Peyer's patch (tissue), 4 donors: ENCODE data around the gene ESR2. TPM values are rescaled to one million over a fixed set of nuclear protein-coding genes. Genes with fewer than 3 reads are reported as not detected.

Source experiments
- DNase-seq, 3 donors: peaks; one replicate each; pipeline ENCODE4 v3.0.0-alpha.2; 2017 to 2019
- H3K27ac ChIP-seq, 4 donors: fragments of 200-600 bp; sonication (generic); one replicate each; pipeline ENCODE4 v1.5.1; 2016 to 2019
- H3K27me3 ChIP-seq, 2 donors: fragments of 200-600 bp; sonication (generic); one replicate each; pipeline ENCODE4 v1.5.1; 2019
- H3K36me3 ChIP-seq, 3 donors: fragments of 200-600 bp; sonication (generic); one replicate each; pipeline ENCODE4 v1.5.1; 2016 to 2019
- H3K4me1 ChIP-seq, 4 donors: fragments of 200-600 bp; sonication (generic); one replicate each; pipeline ENCODE4 v1.5.1; 2016 to 2019
- H3K4me3 ChIP-seq, 4 donors: fragments of 200-600 bp; sonication (generic); 1 replicate in 3 of 4; 2 replicates in 1 of 4; pipeline ENCODE4 v1.5.1; 2016 to 2019; ENCODE audit warnings: mild to moderate bottlenecking in 1 of 4
- H3K9me3 ChIP-seq, 4 donors: fragments of 200-600 bp; sonication (generic); one replicate each; pipeline ENCODE4 v1.5.1; 2016 to 2019; ENCODE audit warnings: mild to moderate bottlenecking in 1 of 4
- CTCF ChIP-seq, 6 experiments: fragments of 450-650 bp in 4 of 6; fragments of 200-600 bp in 2 of 6; sonication (generic) in 1 of 6; IDR thresholded peaks; one replicate each; pipeline ENCODE4 v1.5.1; 2017 to 2019; ENCODE audit warnings: antibody characterized with exemption in 6 of 6, mild to moderate bottlenecking in 3 of 6, moderate library complexity in 1 of 6
- POLR2A ChIP-seq, 2 donors: fragments of 450-650 bp; IDR thresholded peaks; one replicate each; pipeline ENCODE4 v1.5.1; 2017; ENCODE audit warnings: antibody characterized with exemption in 2 of 2, mild to moderate bottlenecking in 2 of 2, moderate library complexity in 2 of 2
- total RNA-seq, 4 donors: library from RNA; depleted of rRNA; stranded (reverse); fragments of >200 nt; gene quantifications; one replicate each; pipeline ENCODE4 v1.1.0, GENCODE V29; 2016

Gene ESR2
- total RNA-seq, 4 donors from 2014 or later, result 0.66 to 6.6 (median 1.1) TPM; not detected in 1

- Histone ChIP-seq H3K27ac (no peak overlapping the region), H3K36me3 (peaks cover 0 to 20% (median 0%) of the 10 kb centered on the region in 3 donors), H3K4me1 (peaks cover 0 to 6% (median 0%) of the 10 kb centered on the region in 4 donors), H3K9me3 (no peaks in the 10 kb centered on the region), H3K4me3 (no peak overlapping the region), H3K27me3 (no peaks in the 10 kb centered on the region)
- TF ChIP-seq POLR2A (IDR thresholded peaks at IDR 0.05) (no peak), CTCF (IDR thresholded peaks at IDR 0.05) (no peak)
- DNase-seq, result no peak
Measured at GRCh38 chr14:64109819-64110554, 184.2 kb downstream of the ESR2 start.

GRCh38 chr14:64107438-64107837 lies 186.7 kb downstream of the ESR2 start:
- Histone ChIP-seq H3K4me3 (no peak overlapping the region), H3K27ac (no peak overlapping the region), H3K36me3 (peaks cover 0 to 35% (median 0%) of the 10 kb centered on the region in 3 donors), H3K9me3 (no peaks in the 10 kb centered on the region), H3K27me3 (no peaks in the 10 kb centered on the region), H3K4me1 (no peaks in the 10 kb centered on the region)
- TF ChIP-seq POLR2A (IDR thresholded peaks at IDR 0.05) (no peak), CTCF (IDR thresholded peaks at IDR 0.05) (no peak)
- no peak for DNase-seq

GRCh38 chr14:64098120-64098519 lies 196.1 kb downstream of the ESR2 start:
- DNase-seq, result no peak
- H3K9me3 ChIP-seq, result no peaks in the 10 kb centered on the region
- TF ChIP-seq CTCF (IDR thresholded peaks at IDR 0.05) (no peak), POLR2A (IDR thresholded peaks at IDR 0.05) (no peak)
- no peaks in the 10 kb centered on the region for H3K27me3 ChIP-seq
- H3K4me1 ChIP-seq, result peaks cover 0 to 5% (median 0%) of the 10 kb centered on the region in 4 donors
- H3K27ac ChIP-seq, result peak overlapping the region in 1 of 4 donors; percentile 30
- no peak overlapping the region for H3K4me3 ChIP-seq
- H3K36me3 ChIP-seq, result peaks cover 0 to 16% (median 0%) of the 10 kb centered on the region in 3 donors

GRCh38 chr14:64095620-64096019 lies 198.6 kb downstream of the ESR2 start:
- TF ChIP-seq POLR2A (IDR thresholded peaks at IDR 0.05), result no peak
- TF ChIP-seq CTCF (IDR thresholded peaks at IDR 0.05), result no peak
- peaks cover 0 to 5% (median 0%) of the 10 kb centered on the region in 4 donors for H3K4me1 ChIP-seq
- no peaks in the 10 kb centered on the region for H3K27me3 ChIP-seq
- no peak overlapping the region for H3K4me3 ChIP-seq
- DNase-seq, result no peak
- no peak overlapping the region for H3K27ac ChIP-seq
- peaks cover 0 to 6% (median 0%) of the 10 kb centered on the region in 3 donors for H3K36me3 ChIP-seq
- H3K9me3 ChIP-seq, result no peaks in the 10 kb centered on the region

- H3K27ac ChIP-seq, result no peak overlapping the region
- TF ChIP-seq CTCF (IDR thresholded peaks at IDR 0.05), result no peak
- TF ChIP-seq POLR2A (IDR thresholded peaks at IDR 0.05), result no peak
- H3K4me3 ChIP-seq, result no peak overlapping the region
- peaks cover 0 to 5% (median 0%) of the 10 kb centered on the region in 4 donors for H3K4me1 ChIP-seq
- H3K36me3 ChIP-seq, result peaks cover 0 to under 1% (median 0%) of the 10 kb centered on the region in 3 donors
- H3K27me3 ChIP-seq, result no peaks in the 10 kb centered on the region
- no peak for DNase-seq
- no peaks in the 10 kb centered on the region for H3K9me3 ChIP-seq
Measured at GRCh38 chr14:64092940-64093339, 201.2 kb downstream of the ESR2 start.
